ENCODE results near the gene ABHD17A. TPM values are rescaled to one million over a fixed set of nuclear protein-coding genes. Genes with fewer than 3 reads are reported as not detected.

ABHD17A gene
- total RNA-seq, 1 experiment from 2014 or later, result 68.2 TPM

- intact Hi-C loops (cut with micrococcal nuclease), result no loop called here
- POLR2A ChIA-PET, result no interaction called here
Observed at GRCh38 chr19:1884719-1885334, 469 bp downstream of the ABHD17A start.

GRCh38 chr19:1884291-1884718, 991 bp downstream of the ABHD17A start:
- Histone ChIP-seq H3K4me1 (ENCODE audit: control insufficient read depth in 1 of 2, insufficient read depth in 2 of 2, low read length in 2 of 2) (peaks cover 10 to 30% of the 10 kb centered on the region in 2 experiments; a peak in 3 of 4 replicates), H3K36me3 (ENCODE audit: control insufficient read depth in 1 of 2, insufficient read depth in 2 of 2, low read length in 2 of 2) (no peaks in the 10 kb centered on the region), H3K79me2 (ENCODE audit: insufficient read depth, low read length) (peaks cover 44% of the 10 kb centered on the region), H3K9me3 (ENCODE audit: control insufficient read depth in 1 of 2, insufficient read depth in 1 of 2, low read depth in 1 of 2, low read length in 2 of 2) (no peaks in the 10 kb centered on the region), H4K20me1 (ENCODE audit: insufficient read depth) (no peaks in the 10 kb centered on the region), H3K4me2 (ENCODE audit: low read length) (peak overlapping the region; percentile 94), H3K9ac (ENCODE audit: low read length) (peak overlapping the region; percentile 94), H3K9me2 (ENCODE audit: insufficient read depth) (no peaks in the 10 kb centered on the region), H3K27me3 (ENCODE audit: insufficient read depth, low read length) (no peaks in the 10 kb centered on the region), H3K27ac (ENCODE audit: low read depth, low read length) (peak overlapping the region; percentile 49; the same call in 1 of the 2 replicates), H2AFZ (ENCODE audit: low read depth, low read length, poor library complexity, severe bottlenecking) (no peak overlapping the region), H3K4me3 (replicated peaks in 1 of 2; ENCODE audit: low read depth in 1 of 2, low read length in 2 of 2) (peak overlapping the region; percentile 94 to 97)
- no TSS peak for BruUV-seq (replicated peaks)
- CTCF ChIA-PET, result no interaction called here
- POLR2A ChIA-PET, result no interaction called here
- DNase-seq (ENCODE audit: low read depth, low spot score) (no peak), ATAC-seq (peak; percentile 24; the same call in 1 of the 2 replicates)
- intact Hi-C loops (cut with micrococcal nuclease), result no loop called here
- TF ChIP-seq POLR2A (IDR thresholded peaks at IDR 0.05; ENCODE audit: borderline replicate concordance, extremely low read depth, insufficient read depth, insufficient read length) (no peak), YY1 (IDR thresholded peaks at IDR 0.05; ENCODE audit: extremely low read depth, insufficient replicate concordance, low read depth, low read length) (no peak), SIN3A (IDR thresholded peaks at IDR 0.05; ENCODE audit: low read depth) (no peak), ATF3 (IDR thresholded peaks at IDR 0.05) (no peak), TCF7L2 (IDR thresholded peaks at IDR 0.05; ENCODE audit: borderline replicate concordance, extremely low read depth, insufficient read depth, insufficient read length) (no peak), POLR2AphosphoS5 (IDR thresholded peaks at IDR 0.05; ENCODE audit: low read depth, low read length) (no peak), EZH2 (IDR thresholded peaks at IDR 0.05) (no peak), JUND (IDR thresholded peaks at IDR 0.05) (no peak)
- RAD21 ChIA-PET (ENCODE audit: low non-redundant PET in 1 of 2, low total read pairs in 2 of 2, uncharacterized antibody in 2 of 2, unreplicated experiment in 2 of 2), result no interaction called here

More at GRCh38 chr19:1884719-1885334, 469 bp downstream of the ABHD17A start:
- H3K4me2 ChIP-seq (ENCODE audit: low read length), result peak overlapping the region; percentile 94
- H3K27me3 ChIP-seq (ENCODE audit: insufficient read depth, low read length), result no peaks in the 10 kb centered on the region
- RAD21 ChIA-PET (ENCODE audit: low non-redundant PET in 1 of 2, low total read pairs in 2 of 2, uncharacterized antibody in 2 of 2, unreplicated experiment in 2 of 2), result no interaction called here
- H3K4me1 ChIP-seq (ENCODE audit: control insufficient read depth in 1 of 2, insufficient read depth in 2 of 2, low read length in 2 of 2), result peaks cover 10 to 30% of the 10 kb centered on the region in 2 experiments; a peak in 3 of 4 replicates
- H4K20me1 ChIP-seq (ENCODE audit: insufficient read depth), result no peaks in the 10 kb centered on the region
- H3K9ac ChIP-seq (ENCODE audit: low read length), result peak overlapping the region; percentile 94
- peak overlapping the region; percentile 94 to 97 for H3K4me3 ChIP-seq (replicated peaks in 1 of 2; ENCODE audit: low read depth in 1 of 2, low read length in 2 of 2)
- H3K79me2 ChIP-seq (ENCODE audit: insufficient read depth, low read length), result peaks cover 44% of the 10 kb centered on the region
- TF ChIP-seq RAD21 (IDR thresholded peaks at IDR 0.05; ENCODE audit: low read depth), result no peak
- TF ChIP-seq JUND (IDR thresholded peaks at IDR 0.05), result no peak
- TF ChIP-seq ZFX (IDR thresholded peaks at IDR 0.05), result peak; percentile 78; the same call in 1 of the 2 replicates
- H3K9me2 ChIP-seq (ENCODE audit: insufficient read depth), result no peaks in the 10 kb centered on the region
- no peaks in the 10 kb centered on the region for H3K9me3 ChIP-seq (ENCODE audit: control insufficient read depth in 1 of 2, insufficient read depth in 1 of 2, low read depth in 1 of 2, low read length in 2 of 2)
- CTCF ChIA-PET, result interaction anchor here (1.1 kb wide), 1 partner anchor 20 kb away, joined by 5 read pairs; no protein-coding TSS in a partner anchor
- no peak overlapping the region for H2AFZ ChIP-seq (ENCODE audit: low read depth, low read length, poor library complexity, severe bottlenecking)
- H3K27ac ChIP-seq (ENCODE audit: low read depth, low read length), result peak overlapping the region; percentile 49
- no TSS peak for BruUV-seq (replicated peaks)
- H3K36me3 ChIP-seq (ENCODE audit: control insufficient read depth in 1 of 2, insufficient read depth in 2 of 2, low read length in 2 of 2), result no peaks in the 10 kb centered on the region
- DNase-seq (ENCODE audit: low read depth, low spot score) (no peak), ATAC-seq (peak; percentile 37)
